ENCODE results near the gene MARCHF4.
"Not testable (repeated sequence)": the region's sequence is repeated elsewhere in the genome, so short reads cannot be mapped to it uniquely, and the experiment has no call there.

MARCHF4 gene

GRCh38 chr2:216391401-216391800, 19.1 kb upstream of the MARCHF4 start:
- no peak for DNase-seq

- DNase-seq: no peak
These were observed 17.3 kb upstream of the MARCHF4 start for GRCh38 chr2:216389570-216389969.

GRCh38 chr2:216388046-216388884, 16.0 kb upstream of the MARCHF4 start:
- no peak for DNase-seq

- no peak for DNase-seq
These were observed 15.0 kb upstream of the MARCHF4 start for GRCh38 chr2:216387262-216387661.

GRCh38 chr2:216385478-216385877, 13.2 kb upstream of the MARCHF4 start:
- DNase-seq: no peak

- DNase-seq: not testable (repeated sequence)
These were observed 12.1 kb upstream of the MARCHF4 start for GRCh38 chr2:216384409-216384808.

- no peak for DNase-seq
These were observed 7.7 kb upstream of the MARCHF4 start for GRCh38 chr2:216379977-216380376.

GRCh38 chr2:216375286-216375685, 3.0 kb upstream of the MARCHF4 start:
- DNase-seq: no peak

- no peak for DNase-seq
These were observed 1.6 kb upstream of the MARCHF4 start for GRCh38 chr2:216373896-216374295.

- no peak for DNase-seq
These were observed 543 bp upstream of the MARCHF4 start for GRCh38 chr2:216372761-216373291.

GRCh38 chr2:216370961-216371712, 1.1 kb downstream of the MARCHF4 start:
- no peak for DNase-seq

GRCh38 chr2:216369821-216370220, 2.5 kb downstream of the MARCHF4 start:
- no peak for DNase-seq

GRCh38 chr2:216366777-216367471, 5.4 kb downstream of the MARCHF4 start:
- DNase-seq: no peak

GRCh38 chr2:216365518-216365917, 6.8 kb downstream of the MARCHF4 start:
- no peak for DNase-seq

- DNase-seq: no peak
These were observed 9.1 kb downstream of the MARCHF4 start for GRCh38 chr2:216363221-216363620.

GRCh38 chr2:216362730-216363129, 9.6 kb downstream of the MARCHF4 start:
- no peak for DNase-seq

GRCh38 chr2:216355711-216356110, 16.6 kb downstream of the MARCHF4 start:
- DNase-seq: no peak

GRCh38 chr2:216354306-216354705, 18.0 kb downstream of the MARCHF4 start:
- no peak for DNase-seq

- no peak for DNase-seq
These were observed 19.5 kb downstream of the MARCHF4 start for GRCh38 chr2:216352653-216353270.

GRCh38 chr2:216351172-216351925, 20.9 kb downstream of the MARCHF4 start:
- no peak for DNase-seq

- no peak for DNase-seq
These were observed 22.0 kb downstream of the MARCHF4 start for GRCh38 chr2:216350214-216350791.

- DNase-seq: no peak
These were observed 22.9 kb downstream of the MARCHF4 start for GRCh38 chr2:216349366-216349765.
